NCI-H2081 treated with DMSO at 0.1 percent for 48 hours (cell line): ENCODE measurements around the gene PDIA6.
"Not testable (repeated sequence)": the region's sequence is repeated elsewhere in the genome, so short reads cannot be mapped to it uniquely, and the experiment has no call there.

Source experiments
- DNase-seq: peaks from one replicate; lab custom pipeline; 2025; lab: John Stamatoyannopoulos, UW

The PDIA6 gene

GRCh38 chr2:10780821-10781220 is 31.8 kb downstream of the PDIA6 start:
- not testable (repeated sequence) for DNase-seq

DNA sequence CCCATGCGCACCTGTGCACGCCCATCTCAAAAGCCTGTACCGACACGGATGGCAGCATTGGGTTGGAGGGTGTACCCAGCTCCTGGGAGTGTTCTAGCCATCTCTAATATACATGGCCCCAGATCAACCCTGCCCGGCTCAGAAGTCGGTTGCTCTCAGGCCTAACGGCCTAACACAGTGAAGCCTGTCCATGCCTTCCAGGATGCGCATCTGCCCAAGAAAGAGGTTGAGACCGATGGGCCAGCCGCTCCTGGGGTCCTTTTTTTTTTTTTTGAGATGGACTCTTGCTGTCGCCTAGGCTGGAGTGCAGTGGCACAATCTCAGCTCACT is 32.1 kb downstream of the PDIA6 start:
- no peak for DNase-seq

DNA sequence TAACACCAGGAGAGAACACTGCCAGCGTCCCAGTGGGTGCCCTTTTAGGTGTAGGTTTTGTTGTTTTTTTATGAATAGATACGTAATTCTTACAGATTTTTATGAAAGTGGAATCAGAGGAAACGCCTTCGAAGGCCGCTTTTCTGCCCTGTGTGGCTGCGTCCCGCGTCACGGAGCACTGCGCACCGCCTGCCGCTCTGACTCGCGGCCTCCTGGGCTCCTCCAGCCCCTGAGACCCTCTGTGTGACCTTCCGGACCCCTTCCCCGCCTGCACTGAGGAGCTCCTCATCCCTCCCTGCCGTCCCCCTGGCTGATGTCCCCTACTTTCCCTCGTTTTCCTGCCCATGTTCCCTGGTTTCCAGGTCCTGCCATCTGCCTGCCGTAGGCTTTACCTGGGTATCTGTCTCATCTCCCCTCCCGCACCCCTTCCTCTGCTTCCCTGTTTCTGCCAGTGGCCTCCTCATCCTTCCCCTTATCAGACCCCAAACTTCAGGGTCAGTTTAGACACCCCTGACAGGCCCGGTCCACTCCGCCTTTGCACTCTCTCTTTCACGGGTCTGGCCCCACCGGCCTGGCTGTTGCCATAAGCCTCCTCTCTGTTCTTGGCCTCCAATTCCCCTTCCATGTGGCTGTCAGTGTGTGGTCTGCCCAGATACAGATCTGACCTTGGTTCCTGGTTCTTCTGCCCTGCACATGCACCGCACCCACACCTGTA is 32.7 kb downstream of the PDIA6 start:
- no peak for DNase-seq

- no peak for DNase-seq
Observed at GRCh38 chr2:10778724-10779115, 33.9 kb downstream of the PDIA6 start.

DNA sequence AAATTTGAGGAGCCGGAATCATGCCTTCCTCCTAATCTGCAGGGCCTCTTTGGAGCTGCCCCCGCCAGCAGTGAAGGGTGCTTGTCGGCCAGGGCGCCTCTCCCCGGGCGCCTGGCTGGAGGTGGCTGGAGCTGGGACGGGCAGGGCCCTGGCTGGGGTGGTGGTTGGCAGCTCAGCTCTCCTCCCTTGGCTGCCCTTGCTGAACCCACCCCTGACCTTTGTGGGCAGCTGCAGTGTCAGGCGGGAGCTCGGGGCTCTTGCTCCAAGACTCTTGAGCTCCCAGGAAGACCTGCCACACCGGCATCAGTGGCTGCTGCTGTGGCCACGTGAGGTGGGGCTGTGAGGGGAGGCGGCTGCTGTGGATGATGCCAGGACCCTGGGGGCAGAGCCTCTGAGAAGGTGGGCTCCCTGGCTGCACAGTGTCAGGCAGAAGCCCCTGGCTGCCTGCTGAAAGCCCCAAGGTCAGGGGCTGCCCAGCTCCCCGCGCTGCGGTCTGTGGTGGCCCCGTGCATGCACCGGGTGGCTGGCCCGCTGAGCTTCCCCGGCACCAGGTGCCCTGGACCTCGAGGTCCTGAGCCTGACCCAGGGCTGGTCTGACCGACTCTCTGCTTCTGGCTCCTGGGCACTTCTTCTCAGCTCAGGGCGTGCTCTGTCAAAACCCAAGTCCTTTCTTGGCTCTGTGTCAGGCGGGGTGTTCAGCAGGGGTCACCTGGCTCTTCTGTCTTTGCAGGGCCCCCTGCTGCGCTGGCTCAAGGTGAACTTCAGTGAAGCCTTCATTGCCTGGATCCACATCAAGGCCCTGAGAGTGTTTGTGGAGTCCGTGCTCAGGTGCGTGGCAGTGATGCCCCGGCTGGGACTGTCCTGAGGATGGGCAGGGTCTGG is 34.5 kb downstream of the PDIA6 start:
- no peak for DNase-seq

DNA sequence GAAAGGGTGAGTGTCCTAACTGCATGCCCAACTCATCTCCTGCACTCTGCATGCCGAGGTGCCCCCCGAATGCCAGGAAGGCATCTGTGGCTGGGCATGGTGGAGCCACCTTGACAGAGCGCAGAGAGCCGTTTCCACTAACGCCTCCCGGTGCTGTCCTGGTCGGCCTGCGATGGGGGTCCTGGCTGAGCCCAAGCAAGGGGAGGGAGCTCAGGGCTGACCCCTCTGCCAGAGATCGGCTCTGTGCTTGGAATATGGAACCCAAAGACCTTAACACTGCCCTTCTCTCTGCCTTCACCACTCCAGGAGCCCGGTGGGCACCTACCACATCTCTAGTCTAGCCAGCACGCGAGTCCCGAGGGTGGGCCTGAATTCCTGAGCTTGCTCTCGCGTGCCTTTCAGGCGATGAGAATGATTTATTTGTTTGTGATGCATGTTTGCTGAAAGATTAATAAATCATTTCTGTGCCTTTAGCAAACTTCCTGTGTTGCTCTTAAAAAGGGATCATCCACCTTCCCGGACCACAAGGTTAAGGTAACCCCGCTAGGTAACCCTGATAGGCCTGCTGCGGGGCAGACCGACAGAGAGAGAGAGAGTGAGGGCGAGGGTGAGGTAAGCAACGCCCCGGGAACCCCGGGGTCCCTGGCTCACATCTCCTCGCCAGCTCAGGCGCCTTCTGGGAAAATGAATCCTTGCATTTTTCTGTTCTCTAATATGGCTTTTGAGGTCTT is 35.3 kb downstream of the PDIA6 start:
- no peak for DNase-seq

DNA sequence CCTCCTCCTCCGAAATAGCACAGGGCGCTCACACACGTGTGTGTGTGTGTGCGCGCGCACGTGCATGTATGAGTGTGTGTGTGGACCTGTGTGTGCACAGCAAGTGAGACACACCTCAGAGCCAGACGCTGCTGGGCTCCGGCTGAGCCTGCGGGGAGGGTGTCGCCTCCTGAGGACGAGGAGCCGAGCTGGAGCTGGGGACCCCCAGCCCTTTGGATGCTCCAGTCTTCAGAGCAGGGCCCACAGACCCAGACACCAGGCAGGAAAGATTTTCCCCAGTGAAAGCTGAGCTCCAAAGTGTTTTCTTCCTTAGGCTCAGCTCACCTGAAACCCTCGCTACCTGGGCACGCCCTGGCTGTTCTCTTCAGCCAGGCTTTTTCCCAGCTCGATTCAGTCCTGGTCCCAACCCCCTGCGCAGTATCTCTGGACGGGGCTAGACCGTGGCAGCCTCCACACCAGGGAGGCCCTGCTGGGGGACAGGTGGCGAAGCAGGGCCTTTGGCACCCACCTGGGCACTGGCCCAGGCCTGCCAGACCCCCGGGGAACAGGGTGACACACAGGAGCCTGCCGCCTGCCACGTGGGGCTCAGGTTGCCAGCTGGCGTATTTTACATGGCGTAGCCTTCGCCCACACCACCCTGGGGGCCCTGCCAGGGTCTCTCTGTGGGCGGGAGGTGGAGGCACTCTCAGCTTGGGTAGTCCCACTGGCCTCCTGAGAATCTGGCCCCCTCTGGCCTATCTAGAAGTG is 36.2 kb downstream of the PDIA6 start:
- DNase-seq: no peak

DNA sequence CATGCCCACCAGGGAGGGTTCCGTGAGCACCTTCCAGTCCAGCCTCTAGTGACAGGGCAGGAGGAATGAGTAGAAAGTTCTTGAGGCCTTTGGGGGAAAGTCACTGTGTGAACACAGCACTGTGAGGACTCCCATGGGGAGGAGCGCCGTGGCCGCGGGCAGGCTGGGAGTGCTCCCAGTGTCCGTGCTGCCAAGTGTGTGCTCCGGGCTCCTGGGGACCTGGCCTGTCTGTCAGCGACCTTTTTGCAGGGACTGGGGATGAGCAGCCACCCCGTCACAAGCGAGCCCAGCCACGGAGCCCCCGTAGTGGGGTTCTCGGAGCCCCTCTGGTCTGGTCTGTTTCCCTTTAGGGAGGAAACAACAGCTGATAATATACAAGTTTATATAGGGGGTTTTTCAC is 36.8 kb downstream of the PDIA6 start:
- no peak for DNase-seq

GRCh38 chr2:10775021-10775780 is 37.4 kb downstream of the PDIA6 start:
- DNase-seq: no peak

GRCh38 chr2:10774394-10774793 is 38.2 kb downstream of the PDIA6 start:
- DNase-seq: no peak

DNA sequence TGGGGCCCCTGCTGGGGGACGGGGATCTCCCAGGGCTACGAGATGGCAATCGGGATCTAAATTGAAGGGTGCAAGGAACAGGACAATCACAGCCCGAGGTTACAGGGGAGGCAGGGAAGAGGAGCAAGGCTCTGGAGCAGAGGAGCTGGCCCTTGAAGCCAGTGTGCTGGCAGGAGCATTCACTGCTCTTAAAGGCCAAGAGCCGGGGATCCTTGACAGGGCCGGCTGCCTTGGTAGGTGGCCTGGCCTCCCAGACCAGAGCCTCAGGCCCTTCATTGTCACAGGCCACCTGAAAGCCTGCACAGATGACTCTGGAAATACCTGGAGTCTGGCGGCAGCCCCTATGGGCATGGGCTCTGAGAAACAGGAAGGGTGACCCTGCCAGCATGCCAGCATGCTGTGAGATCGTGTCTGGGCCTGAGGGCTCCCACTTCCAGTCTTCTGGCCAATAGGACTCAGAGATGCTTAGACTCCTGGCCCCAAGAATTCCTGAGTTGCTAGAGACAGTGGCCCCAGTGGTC is 38.7 kb downstream of the PDIA6 start:
- DNase-seq: no peak

DNA sequence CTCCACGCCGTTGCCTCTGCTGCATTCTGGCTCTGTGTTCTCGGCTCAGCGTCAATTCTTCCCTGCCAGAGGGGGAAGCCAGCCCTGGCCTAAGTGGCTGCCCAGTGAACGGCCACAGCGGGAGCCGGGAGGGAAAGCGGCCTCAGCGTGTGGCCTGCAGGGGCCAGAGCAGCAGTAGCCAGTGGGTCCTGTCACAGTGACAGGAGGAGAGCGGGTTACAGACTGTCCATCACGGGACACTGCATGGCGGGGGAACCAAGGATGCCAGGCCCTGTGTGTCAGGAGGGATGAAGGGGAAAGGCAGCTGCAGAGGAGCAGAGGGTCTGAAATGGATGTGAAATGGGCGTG is 39.7 kb downstream of the PDIA6 start:
- DNase-seq: no peak

GRCh38 chr2:10772201-10772867 is 40.3 kb downstream of the PDIA6 start:
- no peak for DNase-seq

DNA sequence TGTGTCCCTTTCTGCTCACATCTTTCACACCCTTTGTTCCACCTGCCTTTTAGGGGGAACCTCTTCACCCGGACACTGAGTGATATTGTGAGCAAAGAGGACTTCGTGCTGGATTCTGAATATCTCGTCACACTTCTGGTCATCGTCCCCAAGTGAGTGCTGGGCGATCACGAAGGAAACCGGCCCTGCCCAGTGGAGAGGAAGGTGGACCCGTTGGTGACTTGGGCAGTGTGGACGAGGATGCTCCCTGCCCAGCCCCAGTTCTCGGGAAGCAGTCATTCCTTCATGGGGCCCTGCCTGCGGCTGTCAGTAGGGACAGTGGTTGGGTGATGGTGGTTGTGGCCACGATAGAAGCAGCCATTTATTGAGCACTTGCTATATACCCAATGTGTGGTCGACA is 40.8 kb downstream of the PDIA6 start:
- DNase-seq: no peak

- DNase-seq: no peak
Observed at GRCh38 chr2:10770956-10771750, 41.4 kb downstream of the PDIA6 start.

GRCh38 chr2:10768063-10768507 is 44.5 kb downstream of the PDIA6 start:
- no peak for DNase-seq

- no peak for DNase-seq
Observed at GRCh38 chr2:10765914-10766313, 46.7 kb downstream of the PDIA6 start.

DNA sequence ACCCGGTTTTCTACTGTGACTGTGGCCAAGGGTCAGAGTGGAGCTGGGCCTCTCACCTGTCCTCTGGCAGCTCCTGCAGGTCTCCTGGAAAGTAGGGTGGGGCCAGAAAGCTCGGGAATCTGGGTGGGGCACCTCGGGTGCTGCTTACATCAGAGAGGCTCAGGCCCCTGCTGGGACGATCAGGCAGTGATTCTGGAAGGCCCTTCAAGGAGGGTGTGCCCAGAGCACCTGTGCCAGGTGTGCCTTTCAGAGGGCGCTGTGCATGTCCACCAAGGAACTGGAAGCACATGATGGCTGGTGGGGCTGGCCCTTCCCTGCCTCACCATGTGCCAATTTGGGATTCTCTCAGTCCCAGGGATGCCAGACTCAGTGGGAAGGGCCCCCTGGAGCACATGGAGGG is 47.1 kb downstream of the PDIA6 start:
- DNase-seq: no peak

GRCh38 chr2:10764896-10765295 is 47.7 kb downstream of the PDIA6 start:
- no peak for DNase-seq
